ENCODE data around the gene FLRT2.

The FLRT2 gene

DNA sequence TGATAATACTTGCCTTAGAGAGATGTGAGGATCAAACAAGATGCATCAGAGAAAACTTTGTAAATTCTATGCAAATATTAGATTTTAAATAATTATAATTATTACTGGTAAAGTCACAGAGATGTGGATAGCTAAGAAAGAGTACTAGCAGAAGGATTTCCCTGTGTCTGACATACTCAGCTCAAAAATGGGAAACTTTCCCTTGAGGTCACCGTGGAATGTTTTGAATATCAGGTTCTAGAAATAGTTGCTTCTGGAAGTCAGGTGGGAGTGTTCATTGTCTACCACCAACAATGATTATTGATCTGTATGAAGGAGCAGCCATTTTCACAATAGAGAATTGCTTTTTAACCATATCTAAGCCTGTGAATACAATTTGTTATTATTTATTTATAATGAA, 71.7 kb downstream of the FLRT2 start:
- no peak for DNase-seq

DNA sequence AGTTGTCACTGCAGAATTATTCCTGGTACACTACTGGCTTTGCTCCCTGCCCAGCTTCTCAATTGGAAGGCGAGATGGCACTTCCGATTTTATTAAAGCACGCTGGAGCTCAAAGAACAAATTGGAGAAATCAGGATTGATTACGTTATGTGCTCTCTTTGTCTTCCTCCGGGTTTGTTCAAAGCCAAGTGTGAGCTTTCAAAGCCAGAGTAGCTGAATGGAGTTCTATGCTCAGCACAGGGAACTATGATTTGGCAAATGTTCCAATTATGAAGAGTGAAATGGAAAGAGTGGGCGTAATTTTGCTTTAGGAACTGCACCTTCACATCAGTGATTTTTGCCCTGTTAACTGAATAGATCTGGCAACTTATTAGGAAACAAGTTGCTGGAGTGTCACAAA, 72.4 kb downstream of the FLRT2 start:
- no peak for DNase-seq

DNA sequence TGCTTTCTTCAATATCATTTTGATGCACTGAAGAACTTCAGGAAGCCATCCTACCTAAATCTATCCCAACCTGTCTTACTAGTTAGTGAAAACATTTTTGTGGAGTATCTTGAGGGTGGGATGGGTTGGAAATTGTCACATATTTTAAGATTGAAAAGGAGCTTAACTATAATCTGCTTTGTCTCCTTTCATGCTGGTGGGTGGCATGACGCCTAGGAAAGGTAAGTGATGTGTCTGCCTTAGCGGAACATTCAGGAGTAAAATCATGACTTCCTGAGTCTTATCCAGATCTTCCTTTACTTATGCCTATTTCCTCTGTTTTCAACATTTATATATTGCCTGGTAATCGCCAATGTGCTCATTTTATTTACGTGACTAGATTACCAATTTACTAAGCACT, 74.1 kb downstream of the FLRT2 start:
- no peak for DNase-seq

DNA sequence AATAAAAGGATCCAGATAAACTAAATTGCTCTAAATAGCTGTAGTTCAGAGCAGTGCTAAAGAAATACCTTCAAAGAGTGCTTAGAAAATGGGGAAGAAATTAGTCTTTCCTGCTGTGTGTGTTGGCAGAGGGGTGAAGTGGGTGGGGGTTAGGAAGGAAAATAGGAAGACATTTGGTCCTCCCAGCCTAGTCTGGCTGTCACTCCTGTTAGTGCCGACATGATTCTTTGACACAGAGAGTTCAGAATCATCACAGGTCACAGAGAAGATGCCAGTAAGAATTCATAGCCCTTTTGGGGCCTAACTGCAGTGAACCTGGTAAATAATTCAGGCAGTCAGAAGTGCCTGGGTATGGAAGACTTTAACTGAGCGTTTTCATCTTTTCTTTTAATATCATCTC, 74.8 kb downstream of the FLRT2 start:
- no peak for DNase-seq

DNA sequence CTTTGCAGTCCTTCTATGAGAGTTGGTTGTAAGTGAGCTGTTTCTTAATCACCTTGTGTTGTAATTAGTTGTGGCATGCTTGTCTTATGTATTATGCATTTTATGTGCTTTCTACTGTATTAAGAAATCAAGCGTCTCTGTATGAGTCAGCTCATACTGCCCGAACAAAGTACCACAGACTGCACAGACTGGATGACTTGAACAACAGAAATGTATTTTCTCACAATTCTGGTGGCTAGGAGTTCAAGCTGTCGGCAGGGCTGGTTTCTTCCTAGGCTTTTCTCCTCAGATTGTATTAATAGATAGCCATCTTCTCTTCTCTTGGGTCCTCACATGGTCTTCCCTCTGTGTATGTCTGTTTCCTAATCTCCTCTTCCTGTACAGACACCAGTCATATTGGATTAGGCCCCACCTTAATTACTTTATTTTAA, 77.7 kb downstream of the FLRT2 start:
- DNase-seq, result no peak

DNA sequence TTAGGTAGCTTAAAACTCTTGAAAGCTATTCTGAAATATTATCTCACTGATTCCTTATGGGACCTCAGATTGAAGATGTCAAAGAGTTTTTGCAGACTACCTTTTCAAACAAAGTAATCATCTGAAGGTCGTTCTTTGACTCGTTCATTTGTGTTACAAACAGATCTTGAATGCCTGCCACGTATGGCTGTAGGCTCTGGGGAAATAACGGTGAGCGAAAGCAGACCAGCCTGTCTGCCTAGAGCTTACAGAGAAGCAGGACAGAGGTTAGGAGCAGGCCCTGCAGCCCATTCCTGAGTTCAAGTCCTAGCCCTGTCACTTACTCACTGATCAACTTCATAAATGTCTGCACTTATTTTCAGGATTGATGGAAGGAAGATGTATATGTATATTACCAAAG, 83.6 kb downstream of the FLRT2 start:
- no peak for DNase-seq

DNA sequence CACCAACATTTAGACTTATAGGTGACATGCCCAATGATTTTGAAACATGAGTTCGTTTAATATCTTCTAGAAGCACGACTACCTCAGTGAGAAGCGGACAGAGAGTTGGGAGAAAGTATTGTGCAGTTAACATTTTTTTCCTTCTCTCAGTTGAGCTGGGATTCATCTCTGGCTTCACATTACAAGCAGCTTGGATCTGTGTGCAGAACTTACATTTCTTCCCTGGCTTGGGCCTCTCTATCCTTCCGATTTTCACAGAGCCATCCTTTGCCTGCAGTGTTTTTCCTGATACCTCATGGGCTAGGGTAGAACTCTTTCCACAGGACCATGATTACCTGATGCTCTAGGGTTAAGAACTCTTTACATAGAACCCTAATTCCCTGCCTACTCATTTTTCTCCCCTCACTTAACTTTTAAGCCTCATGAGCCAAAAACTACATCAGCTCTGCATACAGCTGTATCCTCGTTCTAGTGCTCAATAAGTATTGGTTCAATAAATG, 86.5 kb downstream of the FLRT2 start:
- no peak for DNase-seq

DNA sequence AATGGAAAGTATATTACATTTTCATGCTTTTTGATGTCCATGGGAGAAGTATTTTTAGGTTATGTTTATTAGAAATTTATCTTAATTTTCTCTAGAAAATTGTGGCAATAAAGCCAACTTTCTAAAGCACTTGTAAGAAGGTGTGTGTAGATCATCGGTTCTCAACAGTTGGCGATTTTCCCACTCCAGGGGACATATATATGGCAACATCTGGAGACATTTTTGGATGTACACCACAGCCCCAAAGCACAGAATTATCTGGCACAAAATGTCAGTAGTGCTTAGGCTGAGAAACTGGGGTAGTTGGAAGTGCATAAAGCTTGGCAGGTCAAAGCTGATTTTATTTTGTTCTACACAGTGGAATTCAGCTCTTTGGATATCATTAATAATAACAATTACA, 86.9 kb downstream of the FLRT2 start:
- DNase-seq, result no peak

DNA sequence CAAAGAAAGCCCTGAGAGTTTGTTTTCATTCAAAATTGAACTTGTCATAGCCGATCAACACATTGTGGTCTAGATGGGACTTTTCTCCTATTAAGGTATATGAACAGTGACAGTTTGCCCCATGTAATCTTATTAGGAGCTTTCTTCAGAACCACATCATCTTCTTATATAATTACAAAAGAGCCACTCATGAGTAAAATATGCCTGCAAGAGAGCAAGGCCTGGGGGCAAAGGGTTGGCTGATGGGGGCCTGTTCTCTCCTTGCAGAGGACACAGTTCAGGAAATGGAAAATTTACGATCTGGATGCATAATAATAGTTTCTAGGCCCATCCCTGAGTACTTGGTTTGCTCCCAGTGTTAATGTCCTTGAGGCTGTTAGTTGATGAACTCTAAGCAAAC, 87.8 kb downstream of the FLRT2 start:
- DNase-seq, result no peak

DNA sequence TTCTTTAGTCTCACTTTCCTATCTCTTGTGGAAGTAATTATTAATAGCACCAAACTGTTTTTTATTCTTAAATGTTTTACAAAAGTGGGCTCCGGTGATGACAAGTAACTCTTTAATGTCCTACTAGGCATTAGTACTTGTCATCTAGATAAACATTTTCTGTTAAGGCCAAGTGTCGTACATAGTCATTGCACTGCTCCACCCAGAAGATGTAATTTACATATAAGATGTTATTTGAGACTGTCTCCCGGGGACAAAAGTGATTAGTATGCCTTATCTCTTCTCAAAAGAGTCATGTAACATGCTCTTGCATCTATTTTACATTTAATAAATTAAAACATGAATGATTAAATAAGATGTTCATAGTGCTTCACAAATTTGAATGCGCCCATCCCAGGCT, 88.4 kb downstream of the FLRT2 start:
- DNase-seq, result no peak

DNA sequence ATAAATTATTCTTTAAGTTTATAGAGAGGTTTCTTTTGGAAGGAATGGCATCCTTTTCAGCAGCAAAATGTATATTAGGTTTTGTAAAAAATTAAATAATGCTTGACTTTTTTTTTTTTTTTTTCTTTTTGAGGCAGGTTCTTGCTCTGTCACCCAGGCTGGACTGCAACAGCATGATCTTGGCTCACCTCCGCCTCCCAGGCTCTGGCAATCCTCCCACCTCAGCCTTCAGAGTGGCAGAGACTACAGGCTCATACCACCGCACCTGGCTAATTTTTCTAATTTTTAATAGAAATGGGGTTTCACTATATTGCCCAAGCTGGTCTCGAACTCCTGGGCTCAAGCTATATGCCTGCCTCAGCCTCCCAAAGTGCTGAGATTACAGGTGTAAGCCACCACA, 89.0 kb downstream of the FLRT2 start:
- no peak for DNase-seq

DNA sequence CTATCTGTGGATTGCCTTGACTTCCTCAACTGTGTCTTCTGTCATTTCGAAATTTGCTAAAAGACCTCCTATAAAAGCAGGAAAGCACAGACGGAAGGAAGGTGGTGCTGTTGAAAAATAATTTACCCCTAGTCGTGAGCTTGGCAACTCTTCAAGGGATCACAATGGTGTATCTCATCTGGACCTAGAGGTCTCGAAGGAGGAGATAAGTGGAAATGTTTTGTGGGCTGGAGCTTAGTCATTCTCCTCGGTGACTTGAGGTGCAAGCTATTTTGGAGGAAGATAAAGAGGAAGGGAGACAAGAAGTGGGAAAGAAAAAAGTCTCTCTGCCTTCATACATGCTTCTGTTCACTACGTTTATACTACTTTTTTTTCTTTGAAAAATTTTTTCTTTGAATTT, 89.9 kb downstream of the FLRT2 start:
- DNase-seq, result no peak

DNA sequence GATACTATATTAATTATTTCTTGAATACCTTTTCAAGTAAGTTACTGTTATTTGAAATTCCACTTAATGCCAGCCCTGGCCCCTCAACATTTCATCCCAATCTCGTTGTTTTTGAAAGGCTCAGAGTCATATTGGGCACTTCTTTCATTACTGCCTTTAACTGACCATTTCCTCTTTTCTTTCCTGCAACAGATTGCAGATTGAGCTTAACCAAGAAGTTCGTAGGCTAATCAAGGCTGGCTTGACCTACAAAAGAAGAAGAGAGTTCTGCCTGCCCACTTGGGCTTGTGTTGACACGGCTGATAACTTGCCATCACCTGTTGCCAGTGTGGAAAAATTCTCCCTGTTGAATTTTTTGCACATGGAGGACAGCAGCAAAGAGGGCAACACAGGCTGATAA, 91.0 kb downstream of the FLRT2 start:
- DNase-seq, result no peak

DNA sequence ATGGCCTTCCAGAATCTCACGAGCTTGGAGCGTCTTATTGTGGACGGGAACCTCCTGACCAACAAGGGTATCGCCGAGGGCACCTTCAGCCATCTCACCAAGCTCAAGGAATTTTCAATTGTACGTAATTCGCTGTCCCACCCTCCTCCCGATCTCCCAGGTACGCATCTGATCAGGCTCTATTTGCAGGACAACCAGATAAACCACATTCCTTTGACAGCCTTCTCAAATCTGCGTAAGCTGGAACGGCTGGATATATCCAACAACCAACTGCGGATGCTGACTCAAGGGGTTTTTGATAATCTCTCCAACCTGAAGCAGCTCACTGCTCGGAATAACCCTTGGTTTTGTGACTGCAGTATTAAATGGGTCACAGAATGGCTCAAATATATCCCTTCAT, 92.2 kb downstream of the FLRT2 start:
- DNase-seq, result no peak

DNA sequence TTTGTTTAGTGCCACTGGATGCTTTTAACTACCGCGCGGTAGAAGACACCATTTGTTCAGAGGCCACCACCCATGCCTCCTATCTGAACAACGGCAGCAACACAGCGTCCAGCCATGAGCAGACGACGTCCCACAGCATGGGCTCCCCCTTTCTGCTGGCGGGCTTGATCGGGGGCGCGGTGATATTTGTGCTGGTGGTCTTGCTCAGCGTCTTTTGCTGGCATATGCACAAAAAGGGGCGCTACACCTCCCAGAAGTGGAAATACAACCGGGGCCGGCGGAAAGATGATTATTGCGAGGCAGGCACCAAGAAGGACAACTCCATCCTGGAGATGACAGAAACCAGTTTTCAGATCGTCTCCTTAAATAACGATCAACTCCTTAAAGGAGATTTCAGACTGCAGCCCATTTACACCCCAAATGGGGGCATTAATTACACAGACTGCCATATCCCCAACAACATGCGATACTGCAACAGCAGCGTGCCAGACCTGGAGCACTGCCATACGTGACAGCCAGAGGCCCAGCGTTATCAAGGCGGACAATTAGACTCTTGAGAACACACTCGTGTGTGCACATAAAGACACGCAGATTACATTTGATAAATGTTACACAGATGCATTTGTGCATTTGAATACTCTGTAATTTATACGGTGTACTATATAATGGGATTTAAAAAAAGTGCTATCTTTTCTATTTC, 93.2 kb downstream of the FLRT2 start:
- DNase-seq, result no peak

DNA sequence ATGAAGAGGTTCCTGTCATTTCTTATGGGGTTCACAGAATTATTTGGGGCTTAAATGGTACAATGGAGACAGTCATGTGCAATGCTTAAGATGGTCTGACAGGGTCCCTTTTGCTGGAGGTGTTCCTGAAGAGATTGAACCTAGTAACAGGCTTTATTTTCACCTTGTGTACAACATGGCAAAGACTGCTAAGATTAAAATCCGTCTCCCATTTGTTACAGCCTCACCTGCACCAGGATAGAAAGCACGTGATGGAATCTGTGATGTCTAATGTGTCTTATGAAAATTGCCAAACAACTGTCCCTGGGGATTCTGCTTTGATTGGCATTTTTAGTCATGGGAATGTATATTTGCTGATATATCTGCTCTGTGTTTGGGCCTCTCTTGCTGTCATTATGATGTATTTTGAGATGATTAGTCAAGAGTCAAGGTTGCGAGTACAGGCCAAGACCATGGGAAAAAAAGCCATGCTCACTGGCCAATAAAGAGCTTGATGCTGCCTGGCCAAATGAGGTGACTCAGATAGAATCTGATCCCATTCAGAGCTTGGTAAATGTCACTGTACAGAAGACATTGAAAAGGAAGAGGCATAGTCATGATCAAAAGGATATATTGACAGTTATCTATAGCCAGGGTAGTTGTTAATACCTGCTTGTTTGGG, 96.1 kb downstream of the FLRT2 start:
- no peak for DNase-seq

DNA sequence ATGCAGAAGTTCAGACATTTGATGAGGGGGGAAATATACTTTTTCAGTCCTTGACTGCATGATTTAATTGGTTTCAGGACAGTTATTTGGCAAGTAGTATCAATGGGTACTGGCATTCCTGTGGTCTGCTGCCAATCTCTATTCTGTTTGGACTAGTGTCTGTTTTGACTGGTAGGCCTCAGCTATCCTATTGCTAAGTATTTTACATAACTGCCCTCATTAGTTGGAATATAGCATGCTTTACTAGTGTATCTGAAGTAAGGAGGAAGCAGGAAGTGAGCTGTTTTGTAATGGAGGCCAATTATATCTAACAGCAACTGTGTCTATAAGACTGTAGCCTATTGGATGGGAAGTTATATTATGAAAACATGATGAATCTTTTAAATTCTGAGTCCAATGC, 104.3 kb downstream of the FLRT2 start:
- no peak for DNase-seq

DNA sequence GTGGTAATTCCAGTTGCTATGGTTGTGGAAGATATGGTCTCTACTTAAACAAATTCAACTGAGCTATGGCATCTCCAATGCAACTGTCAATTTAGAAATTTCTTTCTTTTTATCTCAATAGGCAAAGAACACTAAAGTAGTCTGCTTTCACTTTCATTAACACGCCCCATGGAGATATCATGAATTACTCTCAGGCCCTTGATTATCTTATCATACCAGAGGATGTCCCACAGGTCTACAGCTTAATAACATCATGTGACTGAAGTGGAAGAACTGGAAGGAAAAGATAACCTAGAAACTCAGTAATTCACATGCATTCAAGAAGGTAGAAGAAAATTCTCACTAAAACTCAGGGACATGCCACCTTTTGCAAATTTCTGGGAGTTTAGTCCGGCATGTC, 114.3 kb downstream of the FLRT2 start:
- no peak for DNase-seq

DNA sequence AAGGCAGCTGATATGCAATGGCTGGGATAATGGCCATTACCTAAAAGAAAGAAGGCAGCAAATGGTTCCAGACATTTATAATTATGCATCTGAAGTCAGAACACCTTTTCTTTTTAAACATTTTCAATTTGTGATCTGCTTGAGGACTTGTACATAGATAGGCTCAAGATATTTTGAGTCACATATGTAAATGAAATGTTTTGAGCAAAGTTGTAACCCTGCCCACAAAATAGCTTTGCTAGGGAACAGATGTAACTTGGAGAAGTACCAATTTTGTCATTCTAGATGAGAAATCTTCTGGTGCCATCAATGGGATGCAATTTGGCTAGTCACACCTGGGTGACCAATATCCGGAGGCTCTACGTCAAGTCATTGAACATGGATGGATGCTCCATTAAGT, 123.1 kb downstream of the FLRT2 start:
- DNase-seq, result no peak

DNA sequence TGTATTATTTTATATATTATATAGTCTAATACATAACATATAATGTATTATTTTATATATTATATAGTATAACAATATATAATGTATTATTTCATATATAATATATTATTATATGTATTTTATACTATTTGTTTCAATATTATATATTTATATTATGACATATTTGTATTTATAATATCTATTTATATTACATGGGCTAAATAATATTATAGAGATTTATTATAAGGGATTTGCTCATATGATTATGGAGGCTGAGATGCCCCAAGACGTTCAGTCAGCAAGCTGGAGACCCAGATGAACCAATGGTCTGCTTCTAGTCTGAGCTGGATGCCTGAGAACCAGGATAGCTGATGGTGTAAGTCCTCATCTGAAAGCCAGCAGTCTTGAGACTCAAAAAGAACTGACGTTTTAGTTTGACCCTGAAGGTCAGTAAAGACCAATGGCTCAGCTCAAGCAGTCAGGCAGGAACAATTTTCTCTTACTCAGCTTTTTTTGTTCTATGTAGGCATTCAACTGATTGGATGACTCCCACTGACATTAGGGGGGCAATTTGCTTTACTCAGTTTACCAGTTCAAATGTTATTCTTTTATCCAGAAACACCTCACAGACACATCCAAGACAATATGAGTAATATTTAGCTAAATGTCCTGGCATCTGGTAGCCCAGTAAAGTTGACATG, 130.4 kb downstream of the FLRT2 start:
- no peak for DNase-seq

DNA sequence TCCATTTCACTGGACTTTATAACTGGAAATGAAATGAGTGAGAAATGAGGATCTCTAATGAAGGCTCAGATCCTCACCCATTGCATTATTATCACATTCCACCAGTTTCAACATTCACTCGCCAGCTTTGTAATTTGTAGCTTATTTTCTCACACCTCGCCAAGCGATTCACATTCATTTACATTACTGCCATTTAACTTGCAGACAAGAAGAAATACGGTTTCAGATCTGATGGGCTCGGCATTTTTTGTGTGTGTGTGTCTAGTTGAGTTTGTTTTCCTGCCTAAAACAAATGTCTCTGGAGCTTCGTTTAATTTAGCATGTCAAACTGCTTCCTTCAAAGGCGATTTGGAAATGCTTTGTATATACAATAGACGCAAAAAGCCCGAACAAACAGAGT, 132.2 kb downstream of the FLRT2 start:
- no peak for DNase-seq

DNA sequence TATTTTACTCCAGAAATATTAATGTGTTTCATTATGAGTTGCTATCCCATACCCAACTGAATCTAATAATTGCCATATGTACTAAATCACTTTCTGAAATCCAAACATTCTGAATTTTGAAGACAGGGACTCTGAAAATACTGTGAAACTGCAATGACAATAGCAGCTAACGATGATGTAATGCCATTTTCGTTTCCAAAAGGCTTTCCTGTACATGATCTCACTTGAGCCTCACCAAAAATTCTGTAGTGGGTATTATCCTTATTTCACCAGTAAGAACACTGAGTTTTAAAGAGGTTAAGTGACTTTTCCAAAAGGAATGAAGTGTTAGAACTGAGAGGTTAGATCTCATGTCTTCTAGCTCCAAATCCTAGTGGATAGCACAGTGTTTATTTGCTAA, 133.3 kb downstream of the FLRT2 start:
- DNase-seq, result no peak

DNA sequence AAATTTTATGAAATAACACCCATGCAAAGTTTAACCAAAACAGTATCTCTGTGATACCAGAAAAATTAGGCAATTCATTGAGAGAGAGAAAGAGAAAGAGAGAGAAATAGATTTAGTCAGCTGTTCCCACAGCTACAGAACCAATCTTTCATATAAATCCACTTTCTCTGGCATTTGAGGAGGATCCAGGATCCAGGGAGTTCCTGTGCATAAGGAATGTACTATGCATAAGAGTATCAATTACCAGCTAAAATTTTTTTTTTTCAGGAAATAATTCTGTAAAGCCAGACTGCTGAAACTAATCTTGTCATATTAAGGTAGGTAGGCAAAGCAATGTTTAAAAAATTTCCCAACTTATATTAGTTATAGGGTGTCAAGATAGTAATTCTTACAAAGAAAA, 133.7 kb downstream of the FLRT2 start:
- DNase-seq, result no peak

DNA sequence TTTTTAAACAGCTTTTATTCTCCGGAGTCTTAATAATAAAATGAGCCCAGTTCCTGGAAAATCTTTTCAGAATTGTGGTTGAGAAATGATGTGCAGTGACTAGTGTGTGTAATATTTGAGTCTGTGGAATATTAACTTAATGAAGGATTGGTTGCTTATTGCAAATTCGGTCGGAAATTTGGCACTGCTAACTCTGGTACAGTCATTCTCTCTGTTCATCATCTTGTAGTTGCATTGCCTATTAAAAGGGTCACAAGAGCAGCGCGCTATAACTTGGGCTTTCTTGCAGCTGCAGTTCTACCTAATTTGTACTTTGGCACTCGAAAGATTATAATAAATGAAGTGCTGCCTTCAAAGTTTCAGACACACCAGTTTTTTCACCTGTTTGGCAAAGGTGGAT, 146.0 kb downstream of the FLRT2 start:
- DNase-seq, result no peak
